Kidney glomerular epithelial cell (primary cell): ENCODE data around the gene CPAMD8.

Experiments used
- DNase-seq: peaks from one replicate; lab custom pipeline; 2025; lab: John Stamatoyannopoulos, UW

The CPAMD8 gene

GRCh38 chr19:16920816-16921529, 105.6 kb downstream of the CPAMD8 start:
- no peak for DNase-seq

GRCh38 chr19:16919496-16919895, 107.1 kb downstream of the CPAMD8 start:
- DNase-seq = no peak

- DNase-seq = no peak
Measured at GRCh38 chr19:16917401-16917800, 109.2 kb downstream of the CPAMD8 start.

GRCh38 chr19:16915734-16916133, 110.9 kb downstream of the CPAMD8 start:
- no peak for DNase-seq

GRCh38 chr19:16915135-16915534, 111.5 kb downstream of the CPAMD8 start:
- DNase-seq = no peak

- DNase-seq = no peak
Measured at GRCh38 chr19:16914421-16914820, 112.2 kb downstream of the CPAMD8 start.

GRCh38 chr19:16912780-16913179, 113.8 kb downstream of the CPAMD8 start:
- DNase-seq = no peak

GRCh38 chr19:16911046-16911445, 115.6 kb downstream of the CPAMD8 start:
- DNase-seq = no peak

GRCh38 chr19:16908759-16909158, 117.9 kb downstream of the CPAMD8 start:
- DNase-seq = no peak

- no peak for DNase-seq
Measured at GRCh38 chr19:16904599-16904998, 122.0 kb downstream of the CPAMD8 start.

- DNase-seq = no peak
Measured at GRCh38 chr19:16903347-16903746, 123.3 kb downstream of the CPAMD8 start.

GRCh38 chr19:16902545-16902944, 124.1 kb downstream of the CPAMD8 start:
- DNase-seq = no peak

- no peak for DNase-seq
Measured at GRCh38 chr19:16901491-16902175, 125.0 kb downstream of the CPAMD8 start.

- no peak for DNase-seq
Measured at GRCh38 chr19:16899566-16900075, 127.0 kb downstream of the CPAMD8 start.

- DNase-seq = peak; percentile 6
Measured at GRCh38 chr19:16898361-16899015, 128.1 kb downstream of the CPAMD8 start.

GRCh38 chr19:16897856-16898161, 128.8 kb downstream of the CPAMD8 start:
- no peak for DNase-seq

GRCh38 chr19:16897029-16897855, 129.4 kb downstream of the CPAMD8 start:
- DNase-seq = peak; percentile 77

- DNase-seq = no peak
Measured at GRCh38 chr19:16896146-16897028, 130.2 kb downstream of the CPAMD8 start.

- no peak for DNase-seq
Measured at GRCh38 chr19:16895467-16896145, 131.0 kb downstream of the CPAMD8 start.

- no peak for DNase-seq
Measured at GRCh38 chr19:16894080-16894479, 132.5 kb downstream of the CPAMD8 start.

- DNase-seq = no peak
Measured at GRCh38 chr19:16893686-16893989, 133.0 kb downstream of the CPAMD8 start.
